ENCODE data around the gene KAT7.
"Not testable (repeated sequence)": the region's sequence is repeated elsewhere in the genome, so short reads cannot be mapped to it uniquely, and the experiment has no call there.

Gene KAT7

GRCh38 chr17:49814781-49815529 lies 26.5 kb downstream of the KAT7 start:
- DNase-seq, result no peak

DNA sequence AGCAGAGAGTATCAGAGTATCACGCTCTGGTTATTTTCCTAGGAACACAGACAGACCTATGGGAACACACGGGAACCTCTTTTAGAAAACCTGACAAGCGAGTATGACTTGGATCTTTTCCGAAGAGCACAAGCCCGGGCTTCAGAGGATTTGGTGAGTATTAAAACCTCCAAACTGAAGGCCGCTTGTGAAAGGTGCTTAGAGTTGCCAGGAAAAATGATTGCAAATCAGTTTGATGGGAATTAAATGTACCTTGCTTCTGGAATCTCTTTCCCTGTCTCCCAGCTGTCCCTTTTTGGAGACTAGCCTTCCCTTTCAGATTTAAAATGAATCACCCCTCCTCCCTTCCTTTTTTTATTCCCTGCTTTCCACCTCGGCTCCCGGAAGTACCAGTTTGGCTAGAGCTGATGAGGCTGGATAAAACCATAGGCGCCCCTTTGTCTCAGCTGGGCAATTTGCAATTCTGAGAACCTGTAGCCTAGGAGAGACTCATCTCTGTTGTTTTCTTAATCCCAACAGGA lies 27.3 kb downstream of the KAT7 start:
- no peak for DNase-seq

DNA sequence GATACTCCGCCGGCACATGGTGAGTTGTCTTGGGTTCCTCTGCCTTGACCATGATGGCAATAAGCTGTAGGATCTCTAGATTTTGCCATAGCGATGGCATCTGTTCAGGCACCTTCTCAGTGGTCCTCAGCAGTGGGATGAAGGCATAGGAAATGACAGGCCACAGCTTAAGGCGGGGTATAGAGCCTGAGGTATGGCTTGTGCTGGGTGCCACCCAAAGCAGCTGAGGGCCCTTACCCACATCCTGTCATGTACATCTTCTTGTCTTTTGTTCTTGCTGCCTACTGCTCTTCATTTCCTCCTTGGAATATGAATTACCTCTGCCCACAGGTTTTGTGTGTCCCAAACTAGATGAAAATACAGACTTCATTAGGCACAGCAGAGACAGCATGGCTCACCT lies 29.5 kb downstream of the KAT7 start:
- no peak for DNase-seq

DNA sequence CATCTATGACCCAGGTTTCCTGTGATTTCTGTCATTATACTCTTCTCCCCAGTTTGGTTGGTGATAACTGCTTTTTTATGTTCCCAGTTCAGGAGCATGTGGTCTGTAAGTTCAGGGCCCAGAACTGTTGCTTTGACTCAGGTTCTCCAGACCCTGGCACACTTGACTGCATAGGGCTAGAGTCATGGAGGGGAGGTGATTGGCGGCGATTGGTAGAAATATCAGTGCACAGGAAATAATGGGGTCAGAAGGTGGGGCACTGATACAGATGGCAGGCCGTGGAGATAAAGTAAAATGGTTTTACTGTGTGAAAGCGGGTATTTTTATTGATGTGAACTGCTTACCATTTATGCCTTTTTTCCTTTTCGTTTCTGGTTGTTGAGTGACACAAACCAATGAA lies 30.7 kb downstream of the KAT7 start:
- no peak for DNase-seq

GRCh38 chr17:49819651-49820050 lies 31.2 kb downstream of the KAT7 start:
- no peak for DNase-seq

- DNase-seq, result no peak
Measured at GRCh38 chr17:49820773-49821172, 32.3 kb downstream of the KAT7 start.

- DNase-seq, result no peak
Measured at GRCh38 chr17:49821466-49821865, 33.0 kb downstream of the KAT7 start.

GRCh38 chr17:49821916-49822315 lies 33.4 kb downstream of the KAT7 start:
- no peak for DNase-seq

DNA sequence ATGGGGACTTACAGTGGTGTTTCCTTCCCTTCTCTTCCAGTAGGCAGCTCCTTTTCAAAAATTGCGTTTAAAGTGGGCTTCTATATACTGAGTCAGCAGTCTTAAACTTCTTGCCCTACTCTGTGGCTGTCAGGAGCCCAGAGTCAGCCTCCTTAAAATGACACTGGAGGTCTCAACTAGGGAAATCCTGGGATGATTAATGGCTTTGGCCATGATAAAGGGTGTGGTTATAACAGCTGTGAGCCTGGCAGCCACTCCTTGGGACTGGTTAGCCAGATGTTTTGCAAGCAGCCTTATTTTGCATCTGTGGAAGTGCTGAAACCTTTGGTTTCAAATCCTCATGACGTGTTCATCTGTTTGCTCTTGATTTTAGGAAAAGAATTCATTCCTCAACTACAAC lies 34.3 kb downstream of the KAT7 start:
- DNase-seq, result no peak

DNA sequence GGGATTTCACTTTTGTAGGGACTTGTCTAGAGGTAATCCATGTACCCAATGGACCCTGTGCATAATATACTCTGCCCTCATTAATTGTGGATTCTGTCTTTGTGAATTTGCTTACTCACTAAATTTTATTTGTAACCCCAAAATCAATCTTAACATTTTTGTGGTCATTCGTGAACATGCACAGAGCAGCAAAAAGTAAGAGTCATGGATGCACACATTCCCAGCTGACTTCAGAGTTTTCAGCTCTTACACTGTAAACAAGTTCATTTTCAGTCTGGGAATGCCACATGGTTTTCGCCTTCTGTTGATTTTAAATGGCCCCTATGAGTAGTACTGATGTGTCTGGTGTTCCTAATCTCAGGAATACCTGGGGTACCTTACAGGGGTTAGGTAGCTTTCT lies 35.1 kb downstream of the KAT7 start:
- DNase-seq, result no peak

- DNase-seq, result no peak
Measured at GRCh38 chr17:49825645-49826044, 37.2 kb downstream of the KAT7 start.

GRCh38 chr17:49828325-49828724 lies 39.8 kb downstream of the KAT7 start:
- not testable (repeated sequence) for DNase-seq

GRCh38 chr17:49829026-49829425 lies 40.5 kb downstream of the KAT7 start:
- no peak for DNase-seq

- no peak for DNase-seq
Measured at GRCh38 chr17:49830605-49831004, 42.1 kb downstream of the KAT7 start.

- DNase-seq, result no peak
Measured at GRCh38 chr17:49832840-49833599, 44.5 kb downstream of the KAT7 start.

DNA sequence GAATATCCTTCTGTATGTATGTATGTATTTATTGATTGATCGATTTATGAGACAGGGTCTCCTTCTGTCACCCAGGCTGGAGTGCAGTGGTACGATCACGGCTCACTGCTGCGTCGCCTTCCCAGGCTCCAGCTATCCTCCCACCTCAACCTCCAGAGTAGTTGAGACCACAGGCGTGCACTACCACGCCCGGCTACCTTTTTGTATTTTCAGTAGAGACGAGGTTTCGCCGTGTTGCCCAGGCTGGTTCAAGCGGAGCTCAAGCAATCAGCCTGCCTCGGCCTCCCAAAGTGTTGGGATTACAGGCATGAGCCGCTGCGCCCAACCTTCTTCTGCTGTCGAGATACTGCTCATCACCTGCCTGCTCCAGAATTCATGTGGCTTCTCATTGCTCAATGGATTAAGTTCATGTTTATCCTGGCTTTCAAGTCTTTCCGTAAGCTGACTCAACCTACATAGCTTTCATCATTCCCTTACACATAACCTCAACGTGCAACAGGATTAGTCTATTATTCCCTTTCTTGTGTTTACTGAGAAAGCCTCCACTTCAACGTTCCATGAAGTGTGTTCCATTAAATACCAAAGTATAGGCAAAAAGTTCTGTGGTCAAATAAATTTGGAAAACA lies 45.8 kb downstream of the KAT7 start:
- no peak for DNase-seq

- DNase-seq, result no peak
Measured at GRCh38 chr17:49835472-49835871, 47.0 kb downstream of the KAT7 start.

- no peak for DNase-seq
Measured at GRCh38 chr17:49836111-49837030, 47.9 kb downstream of the KAT7 start.

- DNase-seq, result no peak
Measured at GRCh38 chr17:49839455-49839854, 51.0 kb downstream of the KAT7 start.

- no peak for DNase-seq
Measured at GRCh38 chr17:49841548-49841947, 53.1 kb downstream of the KAT7 start.

GRCh38 chr17:49842371-49842770 lies 53.9 kb downstream of the KAT7 start:
- DNase-seq, result no peak

- no peak for DNase-seq
Measured at GRCh38 chr17:49842846-49843245, 54.4 kb downstream of the KAT7 start.
